Parathyroid adenoma (tissue), 2 donors: ENCODE measurements around the gene PRR7.

Source experiments
- H2AFZ ChIP-seq: fragments of 300-600 bp; sonication (generic); one replicate; pipeline ENCODE4 v1.7.0; 2017; ENCODE audit warnings: antibody characterized with exemption, mild to moderate bottlenecking
- H3K27ac ChIP-seq: fragments of 300-600 bp; sonication (generic); one replicate; pipeline ENCODE4 v1.7.0; 2017
- H3K27me3 ChIP-seq: fragments of 300-600 bp; sonication (generic); one replicate; pipeline ENCODE4 v1.7.0; 2017; ENCODE audit warnings: low read length; ENCODE audit not compliant: control insufficient read depth, insufficient read depth
- H3K36me3 ChIP-seq: fragments of 300-600 bp; sonication (generic); one replicate; pipeline ENCODE4 v1.7.0; 2017; ENCODE audit warnings: low read length; ENCODE audit not compliant: control insufficient read depth, insufficient read depth
- H3K4me1 ChIP-seq: fragments of 300-600 bp; sonication (generic); one replicate; pipeline ENCODE4 v1.7.0; 2017; ENCODE audit warnings: control low read depth
- H3K4me2 ChIP-seq: fragments of 300-600 bp; sonication (generic); one replicate; pipeline ENCODE4 v1.7.0; 2017; ENCODE audit warnings: low read length
- H3K4me3 ChIP-seq: fragments of 300-600 bp; sonication (generic); one replicate; pipeline ENCODE4 v1.7.0; 2017; ENCODE audit warnings: low read depth, low read length
- H3K79me2 ChIP-seq: fragments of 300-600 bp; sonication (generic); one replicate; pipeline ENCODE4 v1.7.0; 2017; ENCODE audit warnings: control low read depth
- H3K9ac ChIP-seq: fragments of 300-600 bp; sonication (generic); one replicate; pipeline ENCODE4 v1.7.0; 2017; ENCODE audit warnings: mild to moderate bottlenecking
- H3K9me3 ChIP-seq: fragments of 300-600 bp; sonication (generic); one replicate; pipeline ENCODE4 v1.7.0; 2017; ENCODE audit warnings: low read length; ENCODE audit not compliant: control insufficient read depth
- CTCF ChIP-seq: fragments of 300-600 bp; sonication (generic); IDR thresholded peaks from one replicate; pipeline ENCODE4 v1.7.0; 2017; ENCODE audit warnings: antibody characterized with exemption, mild to moderate bottlenecking
- donor health status: primary hyperparathyroidism.

Gene PRR7

GRCh38 chr5:177493795-177494345 is 47.3 kb downstream of the PRR7 start:
- H3K4me1 ChIP-seq, result peaks cover 20% of the 10 kb centered on the region
- H3K4me2 ChIP-seq, result no peak overlapping the region
- H2AFZ ChIP-seq, result no peak overlapping the region
- H3K36me3 ChIP-seq, result no peaks in the 10 kb centered on the region
- H3K27me3 ChIP-seq, result no peaks in the 10 kb centered on the region
- no peaks in the 10 kb centered on the region for H3K9me3 ChIP-seq
- no peak overlapping the region for H3K9ac ChIP-seq
- TF ChIP-seq CTCF, result no peak
- H3K79me2 ChIP-seq, result no peaks in the 10 kb centered on the region
- H3K4me3 ChIP-seq, result no peak overlapping the region
- H3K27ac ChIP-seq, result peak overlapping the region; percentile 84

GRCh38 chr5:177494346-177495195 is 48.0 kb downstream of the PRR7 start:
- Histone ChIP-seq H3K9ac (no peak overlapping the region), H3K9me3 (no peaks in the 10 kb centered on the region), H2AFZ (no peak overlapping the region), H3K79me2 (no peaks in the 10 kb centered on the region), H3K27ac (peak overlapping the region; percentile 84), H3K4me3 (no peak overlapping the region), H3K4me2 (no peak overlapping the region), H3K27me3 (no peaks in the 10 kb centered on the region), H3K36me3 (no peaks in the 10 kb centered on the region), H3K4me1 (peaks cover 20% of the 10 kb centered on the region)
- TF ChIP-seq CTCF, result peak; percentile 12

GRCh38 chr5:177495243-177496060 is 48.8 kb downstream of the PRR7 start:
- Histone ChIP-seq H3K9ac (no peak overlapping the region), H3K4me3 (no peak overlapping the region), H3K4me1 (peaks cover 20% of the 10 kb centered on the region), H3K27ac (peak overlapping the region; percentile 90), H3K9me3 (no peaks in the 10 kb centered on the region), H3K36me3 (no peaks in the 10 kb centered on the region), H3K27me3 (no peaks in the 10 kb centered on the region), H2AFZ (no peak overlapping the region), H3K4me2 (no peak overlapping the region), H3K79me2 (no peaks in the 10 kb centered on the region)
- no peak for TF ChIP-seq CTCF

GRCh38 chr5:177496070-177496726 is 49.6 kb downstream of the PRR7 start:
- Histone ChIP-seq H3K4me1 (peaks cover 27% of the 10 kb centered on the region), H3K27ac (peak overlapping the region; percentile 90), H3K4me3 (peak overlapping the region; percentile 44), H3K9me3 (no peaks in the 10 kb centered on the region), H3K9ac (peak overlapping the region; percentile 29), H3K4me2 (peak overlapping the region; percentile 75), H3K36me3 (no peaks in the 10 kb centered on the region), H3K79me2 (no peaks in the 10 kb centered on the region), H3K27me3 (no peaks in the 10 kb centered on the region), H2AFZ (peak overlapping the region; percentile 48)
- TF ChIP-seq CTCF, result peak; percentile 43
